Upper lobe of left lung (tissue), 4 donors: ENCODE data around the gene UNC5C.

Experiments
- POLR2A ChIP-seq, 4 donors: fragments of 450-650 bp; IDR thresholded peaks; one replicate each; pipeline ENCODE4 v1.5.1; 2016 to 2017; ENCODE audit warnings: antibody characterized with exemption in 4 of 4, mild to moderate bottlenecking in 2 of 4
- POLR2AphosphoS5 ChIP-seq, 2 donors: sonication (generic); formaldehyde crosslinking; IDR thresholded peaks; one replicate each; pipeline ENCODE4 v1.5.1; 2017; ENCODE audit warnings: antibody characterized with exemption in 2 of 2

DNA sequence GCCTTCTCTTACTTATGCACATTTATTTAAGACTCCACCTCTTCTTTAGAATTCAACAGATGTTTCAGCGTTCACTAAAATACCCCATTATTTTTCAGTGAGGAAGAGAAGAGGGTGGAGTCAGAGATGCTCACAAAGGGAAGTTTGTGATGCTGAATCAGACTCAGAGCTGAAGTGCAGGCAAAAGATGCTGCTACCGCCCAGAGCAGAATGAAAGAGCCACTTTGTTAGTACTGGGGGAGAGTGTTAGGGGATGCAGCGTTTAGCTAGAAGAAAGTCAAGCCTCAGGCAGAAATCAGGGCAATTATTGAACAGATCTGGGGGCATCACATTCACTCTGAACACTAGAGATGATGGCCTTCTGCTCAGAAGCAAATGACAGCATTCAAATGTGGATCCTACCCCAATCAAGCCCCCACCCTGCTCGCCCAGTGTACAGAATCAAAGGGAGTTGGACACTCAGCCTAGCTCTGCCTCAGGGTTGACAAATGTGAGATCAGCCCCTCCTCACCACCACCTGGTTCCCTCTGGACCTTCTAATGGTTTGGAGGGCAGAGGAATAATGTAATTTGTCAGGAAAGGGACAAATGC lies 138.3 kb downstream of the UNC5C start:
- TF ChIP-seq POLR2AphosphoS5 (IDR thresholded peaks at IDR 0.05), result no peak
- TF ChIP-seq POLR2A (IDR thresholded peaks at IDR 0.05), result no peak
